SU-DHL-6 (cell line): ENCODE data around the gene OTOF.

Experiments
- CTCF ChIP-seq: fragments of 200-600 bp; sonication (generic); IDR thresholded peaks from one replicate; pipeline ENCODE4 v1.5.1; 2017; ENCODE audit warnings: antibody characterized with exemption, mild to moderate bottlenecking, low read length, moderate library complexity; ENCODE audit not compliant: insufficient read depth, poor library complexity, severe bottlenecking
- EZH2phosphoT487 ChIP-seq: fragments of 200-600 bp; sonication (generic), shearing (Covaris generic); conservative IDR thresholded peaks from 2 replicates; pipeline ENCODE4 v1.6.1; 2018; ENCODE audit warnings: mild to moderate bottlenecking, antibody characterized with exemption, low read length, moderate library complexity, mixed read lengths

- TF ChIP-seq CTCF, result no peak
- TF ChIP-seq EZH2phosphoT487, result no peak
Measured at GRCh38 chr2:26516246-26516645, 38.3 kb upstream of the OTOF start.
